B cell (primary cell): ENCODE measurements around the gene C1orf198. TPM values are rescaled to one million over a fixed set of nuclear protein-coding genes. Genes with fewer than 3 reads are reported as not detected.

Experiments
- ATAC-seq: fragments of 200-7000 bp; cut with Tn5 transposase; one replicate; pipeline ENCODE4 v1.10.0; 2021; ENCODE audit warnings: low read depth, mild to moderate bottlenecking, moderate number of reproducible peaks, moderate library complexity
- CTCF ChIA-PET: fragments of 350-600 bp; sonication (Branson Sonifier 250); formaldehyde crosslinking; loops from one replicate; lab custom pipeline; 2021; ENCODE audit warnings: antibody characterized with exemption, inconsistent platforms; lab: Charles Lee
- POLR2A ChIA-PET: fragments of 350-600 bp; sonication (Branson Sonifier 250); formaldehyde crosslinking; loops from one replicate; lab custom pipeline; 2021; ENCODE audit warnings: antibody characterized with exemption; lab: Charles Lee
- DNase-seq: peaks from one replicate; pipeline ENCODE4 v3.0.0; 2013
- H2AFZ ChIP-seq: 2 replicates; pipeline ENCODE4 v1.6.1; 2012; ENCODE audit warnings: mild to moderate bottlenecking, low read depth, low read length; ENCODE audit not compliant: insufficient read depth, poor library complexity, severe bottlenecking
- H3K27ac ChIP-seq, 2 donors: 1 replicate in 1 of 2; 2 replicates in 1 of 2; pipeline ENCODE4 v1.5.1; 2012 to 2013; ENCODE audit warnings: low read length in 2 of 2, mild to moderate bottlenecking in 2 of 2, moderate library complexity in 1 of 2
- H3K27me3 ChIP-seq, 4 experiments: fragments of 200-600 bp in 1 of 4; sonication (generic) in 1 of 4; replicated peaks in 1 of 4; 1 replicate in 2 of 4; 2 replicates in 2 of 4; pipeline versions ENCODE4 v1.6.1 to v1.7.0; 2013 to 2016; ENCODE audit warnings: low read length in 3 of 4, mild to moderate bottlenecking in 2 of 4, mixed read lengths in 1 of 4, moderate library complexity in 1 of 4; ENCODE audit not compliant: insufficient read depth in 4 of 4, control insufficient read depth in 3 of 4; ENCODE audit errors: control extremely low read depth in 1 of 4
- H3K36me3 ChIP-seq, 2 experiments: replicated peaks in 1 of 2; 1 replicate in 1 of 2; 2 replicates in 1 of 2; pipeline versions ENCODE4 v1.6.1 to v1.7.1; 2013; ENCODE audit warnings: low read length in 1 of 2; ENCODE audit not compliant: insufficient read depth in 2 of 2, control insufficient read depth in 1 of 2; ENCODE audit errors: control extremely low read depth in 1 of 2, extremely low read depth in 1 of 2
- H3K4me1 ChIP-seq, 2 donors: fragments of 200-600 bp in 1 of 2; sonication (generic) in 1 of 2; 1 replicate in 1 of 2; 2 replicates in 1 of 2; pipeline versions ENCODE4 v1.5.1 to v1.6.1; 2013 to 2017; ENCODE audit warnings: low read length in 2 of 2; ENCODE audit not compliant: control insufficient read depth in 2 of 2, insufficient read depth in 2 of 2
- H3K4me2 ChIP-seq: replicated peaks from 2 replicates; pipeline ENCODE3; 2012; ENCODE audit warnings: mild to moderate bottlenecking, low read depth, low read length; ENCODE audit not compliant: poor library complexity, severe bottlenecking
- H3K4me3 ChIP-seq, 5 experiments: fragments of 200-600 bp in 1 of 5; sonication (generic) in 1 of 5; 1 replicate in 3 of 5; 2 replicates in 2 of 5; pipeline versions ENCODE4 v1.5.1 to v1.7.0; 2011 to 2016; ENCODE audit warnings: low read length in 4 of 5, mild to moderate bottlenecking in 4 of 5, low read depth in 2 of 5, control low read depth in 1 of 5, moderate library complexity in 1 of 5; ENCODE audit not compliant: insufficient read depth in 1 of 5; ENCODE audit errors: control extremely low read depth in 1 of 5, extremely low read depth in 1 of 5
- H3K79me2 ChIP-seq: fragments of 200-600 bp; sonication (generic); one replicate; pipeline ENCODE4 v1.6.0; 2016; ENCODE audit warnings: low read length; ENCODE audit not compliant: control insufficient read depth, insufficient read depth
- H3K9ac ChIP-seq: fragments of 200-600 bp; sonication (generic); 2 replicates; pipeline ENCODE4 v1.6.1; 2017; ENCODE audit warnings: mild to moderate bottlenecking, low read length, moderate library complexity
- H3K9me3 ChIP-seq, 3 donors: one replicate each; pipeline versions ENCODE4 v1.6.1 to v1.7.1; 2013; ENCODE audit warnings: low read length in 2 of 3; ENCODE audit not compliant: control insufficient read depth in 2 of 3, insufficient read depth in 1 of 3; ENCODE audit errors: control extremely low read depth in 1 of 3
- H4K20me1 ChIP-seq: 2 replicates; pipeline ENCODE4 v1.6.0; 2012; ENCODE audit warnings: mild to moderate bottlenecking, low read length; ENCODE audit not compliant: insufficient read depth, control insufficient read depth, poor library complexity, severe bottlenecking
- H3K27ac Mint-ChIP-seq: one replicate; pipeline ENCODE4 v1.8.0; 2021; ENCODE audit warnings: mixed read lengths
- H3K27me3 Mint-ChIP-seq: one replicate; pipeline ENCODE4 v1.8.0; 2021; ENCODE audit warnings: mixed read lengths
- H3K4me1 Mint-ChIP-seq: one replicate; pipeline ENCODE4 v1.8.0; 2021; ENCODE audit warnings: mixed read lengths
- H3K4me3 Mint-ChIP-seq: one replicate; pipeline ENCODE4 v1.8.0; 2021; ENCODE audit warnings: mixed read lengths
- H3K9me3 Mint-ChIP-seq: one replicate; pipeline ENCODE4 v1.8.0; 2022; ENCODE audit warnings: mixed read lengths; ENCODE audit not compliant: insufficient read depth
- EZH2 ChIP-seq: IDR thresholded peaks from 2 replicates; pipeline ENCODE4 v1.6.1; 2012; ENCODE audit warnings: borderline replicate concordance, low read depth, mild to moderate bottlenecking, moderate library complexity, low read length; ENCODE audit not compliant: insufficient read depth, poor library complexity, severe bottlenecking
- WGBS: methylation state at CpG from one replicate; pipeline ENCODE4 v1.1.5; 2013; ENCODE audit warnings: missing lambda C conversion rate; ENCODE audit not compliant: insufficient coverage; 5-methylcytosine and 5-hydroxymethylcytosine counted together
- intact Hi-C: fragments of 100-400 bp; cut with micrococcal nuclease; formaldehyde crosslinking; loops from one replicate; pipeline ENCODE4 v1.10.0; 2022
- polyA plus RNA-seq: library from polyadenylated mRNA; depleted of rRNA; stranded (reverse); fragments of >200 nt; gene quantifications from 2 replicates; pipeline ENCODE4 v1.2.3, GENCODE V29; 2012
- total RNA-seq, 2 donors: library from RNA; stranded (reverse); fragments of 120-200 nt in 1 of 2; gene quantifications; 1 replicate in 1 of 2; 2 replicates in 1 of 2; pipeline versions ENCODE4 v1.2.3 to v1.2.4, GENCODE V29; 2013 to 2022
- TF ChIP-seq, protein P1 (sequence below): fragments of 200-600 bp; IDR thresholded peaks from one replicate; pipeline ENCODE4 v1.8.0; 2022; ENCODE audit warnings: antibody characterized with exemption, mild to moderate bottlenecking

C1orf198 gene
- total and polyA plus RNA-seq, 2 donors (not counting 1 experiment from before 2014, with no cell fraction given): 1.0 to 6.6 TPM

DNA sequence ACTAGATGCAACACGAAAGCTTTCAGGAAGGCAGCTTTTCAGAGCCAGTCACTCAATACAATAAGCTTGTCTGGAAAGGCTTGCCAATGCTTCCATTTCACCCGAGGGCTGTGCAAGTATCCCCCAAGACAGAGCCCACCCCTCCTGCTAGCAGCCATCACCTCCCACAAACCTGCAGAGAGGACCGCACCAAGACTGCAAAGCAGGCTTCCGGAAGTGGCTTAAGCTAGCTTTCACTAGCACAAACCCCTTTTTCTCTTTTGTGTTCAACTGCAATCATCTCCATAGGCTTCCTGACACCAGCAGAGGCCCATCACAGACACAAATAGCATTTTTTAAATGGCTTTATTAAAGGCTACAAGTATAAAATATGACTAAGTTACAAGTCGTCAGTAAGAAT lies 31.5 kb downstream of the C1orf198 start:
- H3K9me3 Mint-ChIP-seq: peaks cover under 1% of the 10 kb centered on the region
- Histone ChIP-seq H2AFZ (no peak overlapping the region), H3K36me3 (no peaks in the 10 kb centered on the region), H3K4me2 (no peak overlapping the region), H3K27me3 (no peaks in the 10 kb centered on the region), H3K9ac (no peak overlapping the region), H3K79me2 (no peaks in the 10 kb centered on the region), H4K20me1 (no peaks in the 10 kb centered on the region), H3K4me3 (no peak overlapping the region), H3K4me1 (no peaks in the 10 kb centered on the region), H3K27ac (no peak overlapping the region), H3K9me3 (peaks cover 0 to 1% (median 0%) of the 10 kb centered on the region in 3 donors)
- no peak overlapping the region for H3K27ac Mint-ChIP-seq
- intact Hi-C loops: no loop called here
- H3K27me3 Mint-ChIP-seq: peaks cover 26% of the 10 kb centered on the region
- no peak for ATAC-seq
- WGBS: 100% methylated on average over 4 of the region's 5 CpGs
- ChIA-PET POLR2A (no interaction called here), CTCF (interaction anchor here (0.7 kb wide), 1 partner anchor 64 kb away, joined by 4 read pairs; no protein-coding TSS in a partner anchor)
- no peaks in the 10 kb centered on the region for H3K4me1 Mint-ChIP-seq
- no peak for TF ChIP-seq EZH2
- TF ChIP-seq, protein P1, sequence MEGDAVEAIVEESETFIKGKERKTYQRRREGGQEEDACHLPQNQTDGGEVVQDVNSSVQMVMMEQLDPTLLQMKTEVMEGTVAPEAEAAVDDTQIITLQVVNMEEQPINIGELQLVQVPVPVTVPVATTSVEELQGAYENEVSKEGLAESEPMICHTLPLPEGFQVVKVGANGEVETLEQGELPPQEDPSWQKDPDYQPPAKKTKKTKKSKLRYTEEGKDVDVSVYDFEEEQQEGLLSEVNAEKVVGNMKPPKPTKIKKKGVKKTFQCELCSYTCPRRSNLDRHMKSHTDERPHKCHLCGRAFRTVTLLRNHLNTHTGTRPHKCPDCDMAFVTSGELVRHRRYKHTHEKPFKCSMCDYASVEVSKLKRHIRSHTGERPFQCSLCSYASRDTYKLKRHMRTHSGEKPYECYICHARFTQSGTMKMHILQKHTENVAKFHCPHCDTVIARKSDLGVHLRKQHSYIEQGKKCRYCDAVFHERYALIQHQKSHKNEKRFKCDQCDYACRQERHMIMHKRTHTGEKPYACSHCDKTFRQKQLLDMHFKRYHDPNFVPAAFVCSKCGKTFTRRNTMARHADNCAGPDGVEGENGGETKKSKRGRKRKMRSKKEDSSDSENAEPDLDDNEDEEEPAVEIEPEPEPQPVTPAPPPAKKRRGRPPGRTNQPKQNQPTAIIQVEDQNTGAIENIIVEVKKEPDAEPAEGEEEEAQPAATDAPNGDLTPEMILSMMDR: no peak
- DNase-seq: no peak
- H3K4me3 Mint-ChIP-seq: no peak overlapping the region

DNA sequence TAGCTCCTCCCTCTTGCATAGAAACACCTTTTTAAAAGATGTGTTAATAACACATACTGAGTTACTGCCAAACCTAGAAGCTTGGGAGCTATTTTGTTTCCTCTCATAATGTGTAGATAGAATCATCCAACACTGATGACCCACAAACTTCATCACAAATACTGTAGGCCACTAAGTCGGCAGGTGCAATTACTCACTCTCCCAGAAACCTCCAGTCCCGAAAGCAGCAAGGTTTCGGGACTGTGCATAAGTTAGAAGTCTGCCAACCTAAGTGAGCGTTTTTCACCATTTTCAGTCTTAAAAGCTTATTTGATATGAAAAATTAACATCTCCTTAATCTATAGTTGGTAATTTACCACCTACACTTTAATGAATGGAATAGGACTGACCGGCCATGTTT lies 32.0 kb downstream of the C1orf198 start:
- H3K27me3 ChIP-seq: no peaks in the 10 kb centered on the region
- H3K4me1 ChIP-seq: no peaks in the 10 kb centered on the region
- POLR2A ChIA-PET: no interaction called here
- Mint-ChIP-seq H3K27ac (no peak overlapping the region), H3K9me3 (peaks cover 5% of the 10 kb centered on the region), H3K4me1 (no peaks in the 10 kb centered on the region), H3K27me3 (peaks cover 29% of the 10 kb centered on the region), H3K4me3 (no peak overlapping the region)
- H3K9me3 ChIP-seq: peaks cover 0 to 1% (median 1%) of the 10 kb centered on the region in 3 donors
- CTCF ChIA-PET: interaction anchor here (0.7 kb wide), 1 partner anchor 64 kb away, joined by 4 read pairs; no protein-coding TSS in a partner anchor
- WGBS: no CpG with 5 or more reads among the region's 5 CpGs
- H3K27ac ChIP-seq: no peak overlapping the region
- no peaks in the 10 kb centered on the region for H3K79me2 ChIP-seq
- TF ChIP-seq, protein P1: no peak
- no peak for TF ChIP-seq EZH2
- no peak for DNase-seq
- H2AFZ ChIP-seq: no peak overlapping the region
- intact Hi-C loops: no loop called here
- no peak overlapping the region for H3K4me3 ChIP-seq
- no peak overlapping the region for H3K9ac ChIP-seq
- no peaks in the 10 kb centered on the region for H4K20me1 ChIP-seq
- no peak overlapping the region for H3K4me2 ChIP-seq
- H3K36me3 ChIP-seq: no peaks in the 10 kb centered on the region
- no peak for ATAC-seq
